Measurements from ENCODE around the gene DHX34. TPM values are rescaled to one million over a fixed set of nuclear protein-coding genes. Genes with fewer than 3 reads are reported as not detected.

The DHX34 gene, protein sequence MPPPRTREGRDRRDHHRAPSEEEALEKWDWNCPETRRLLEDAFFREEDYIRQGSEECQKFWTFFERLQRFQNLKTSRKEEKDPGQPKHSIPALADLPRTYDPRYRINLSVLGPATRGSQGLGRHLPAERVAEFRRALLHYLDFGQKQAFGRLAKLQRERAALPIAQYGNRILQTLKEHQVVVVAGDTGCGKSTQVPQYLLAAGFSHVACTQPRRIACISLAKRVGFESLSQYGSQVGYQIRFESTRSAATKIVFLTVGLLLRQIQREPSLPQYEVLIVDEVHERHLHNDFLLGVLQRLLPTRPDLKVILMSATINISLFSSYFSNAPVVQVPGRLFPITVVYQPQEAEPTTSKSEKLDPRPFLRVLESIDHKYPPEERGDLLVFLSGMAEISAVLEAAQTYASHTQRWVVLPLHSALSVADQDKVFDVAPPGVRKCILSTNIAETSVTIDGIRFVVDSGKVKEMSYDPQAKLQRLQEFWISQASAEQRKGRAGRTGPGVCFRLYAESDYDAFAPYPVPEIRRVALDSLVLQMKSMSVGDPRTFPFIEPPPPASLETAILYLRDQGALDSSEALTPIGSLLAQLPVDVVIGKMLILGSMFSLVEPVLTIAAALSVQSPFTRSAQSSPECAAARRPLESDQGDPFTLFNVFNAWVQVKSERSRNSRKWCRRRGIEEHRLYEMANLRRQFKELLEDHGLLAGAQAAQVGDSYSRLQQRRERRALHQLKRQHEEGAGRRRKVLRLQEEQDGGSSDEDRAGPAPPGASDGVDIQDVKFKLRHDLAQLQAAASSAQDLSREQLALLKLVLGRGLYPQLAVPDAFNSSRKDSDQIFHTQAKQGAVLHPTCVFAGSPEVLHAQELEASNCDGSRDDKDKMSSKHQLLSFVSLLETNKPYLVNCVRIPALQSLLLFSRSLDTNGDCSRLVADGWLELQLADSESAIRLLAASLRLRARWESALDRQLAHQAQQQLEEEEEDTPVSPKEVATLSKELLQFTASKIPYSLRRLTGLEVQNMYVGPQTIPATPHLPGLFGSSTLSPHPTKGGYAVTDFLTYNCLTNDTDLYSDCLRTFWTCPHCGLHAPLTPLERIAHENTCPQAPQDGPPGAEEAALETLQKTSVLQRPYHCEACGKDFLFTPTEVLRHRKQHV
- 22.8 to 35.5 TPM (median 34.0 TPM) in 5 replicates for total RNA-seq (2022; extraction: Qiagen RNA extraction; ENCODE audit: low read depth)

DNA sequence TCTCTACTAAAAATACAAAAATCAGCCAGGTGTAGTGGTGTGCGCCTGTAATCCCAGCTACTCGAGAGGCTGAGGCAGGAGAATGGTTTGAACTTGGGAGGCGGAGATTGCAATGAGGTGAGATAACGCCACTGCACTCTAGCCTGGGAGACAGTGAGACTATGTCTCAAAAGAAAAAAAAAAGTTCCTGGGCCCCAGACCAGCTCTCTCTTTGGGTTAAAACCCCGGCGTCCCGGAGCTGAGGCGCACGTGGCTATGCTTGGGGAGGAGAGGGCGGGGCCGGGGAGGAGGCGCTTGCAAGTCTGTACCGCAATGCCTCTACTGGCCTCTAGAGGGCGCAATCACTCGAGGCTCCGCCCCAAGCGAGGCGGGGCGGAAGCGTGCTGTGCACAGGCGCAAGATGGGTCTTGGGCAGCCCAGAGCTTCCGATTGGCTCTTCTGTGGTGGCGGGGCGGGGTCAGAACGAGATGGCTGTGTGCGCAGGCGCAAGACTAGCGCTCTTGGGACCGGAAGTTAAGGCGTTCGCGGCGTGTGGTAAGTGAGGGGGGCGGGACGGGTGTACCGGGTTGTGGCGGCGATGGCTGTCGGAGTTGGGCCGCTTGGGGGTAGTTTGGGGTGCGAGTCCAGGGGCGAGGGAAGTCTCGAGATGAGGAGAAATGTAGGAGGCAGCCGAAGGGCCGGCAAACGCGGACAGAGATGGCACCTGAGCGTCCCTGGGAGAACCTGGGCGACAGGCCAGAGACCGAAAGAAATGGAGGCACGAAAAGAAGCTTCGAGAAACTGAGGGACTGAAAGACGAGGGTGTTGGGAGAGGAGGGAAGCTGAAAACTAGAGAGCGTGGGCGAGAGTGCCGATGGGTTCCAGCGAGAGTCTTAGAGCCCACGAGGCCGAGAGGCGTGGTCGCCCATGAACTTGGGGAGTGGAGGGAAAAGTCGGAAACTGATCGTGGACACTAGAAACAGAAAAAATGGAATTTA lies at the start of gene DHX34:
TSS of gene DHX34 (plus strand) at position 497 of the 977 bp plus-strand sequence. CDS start 3,716 bp downstream, outside the sequence.

DNA sequence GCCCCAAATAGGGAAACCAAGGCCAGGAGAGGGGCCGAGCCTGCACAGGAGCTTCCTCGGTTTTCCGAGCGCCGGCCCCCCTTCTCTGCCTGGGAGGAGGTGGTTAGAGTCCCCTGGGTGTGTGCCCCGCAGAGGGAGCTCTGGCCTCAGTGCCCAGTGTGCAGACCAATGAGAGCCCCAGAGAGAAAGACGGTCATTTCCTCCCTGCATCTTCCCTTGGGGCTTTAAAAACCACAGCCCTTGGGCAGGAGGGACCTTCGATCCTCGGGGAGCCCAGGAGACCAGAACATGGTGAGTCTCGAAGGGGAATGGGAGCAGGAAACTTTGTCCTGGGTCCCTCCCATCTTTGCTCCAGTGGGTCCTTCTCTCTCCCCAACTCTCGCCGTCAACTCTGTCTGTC lies 39.5 kb upstream of the DHX34 start, which contains the start of gene C5AR1:
TSS of gene C5AR1 (plus strand) at position 254 of the 400 bp plus-strand sequence. CDS start at position 289, 35 bp downstream.

DNA sequence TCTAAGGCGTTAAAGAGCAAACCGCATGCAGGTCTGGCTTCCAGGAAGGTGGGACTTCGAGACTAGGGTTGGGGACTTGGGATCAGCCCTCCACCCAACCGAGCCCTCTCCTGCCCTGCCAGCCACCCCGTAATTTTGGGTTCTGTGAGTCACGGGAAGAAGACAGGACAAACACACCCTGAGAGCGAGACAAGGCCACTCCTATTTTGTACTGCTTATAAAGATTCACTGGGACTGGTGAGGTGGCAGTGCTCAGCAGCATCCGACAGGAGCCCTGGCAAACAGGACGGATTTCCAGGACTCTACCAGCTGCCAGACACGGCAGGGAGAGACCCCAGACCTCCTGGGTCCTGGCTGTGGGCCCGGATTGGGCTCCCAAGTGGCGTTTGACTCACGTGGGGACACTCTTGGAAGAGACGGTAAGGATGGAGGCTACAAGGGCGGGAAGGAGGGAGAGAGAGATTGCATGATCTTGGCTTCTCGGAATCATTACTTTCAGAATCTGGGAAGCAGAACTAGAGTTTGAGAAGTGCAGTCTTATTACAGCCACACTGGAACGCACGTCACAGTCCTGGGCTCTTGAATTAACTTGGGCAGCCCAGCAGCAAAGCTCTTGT lies 17.1 kb upstream of the DHX34 start, which contains the start of gene C5AR2:
TSS of gene C5AR2 (plus strand) at position 245 of the 617 bp plus-strand sequence. CDS start 8,625 bp downstream, outside the sequence.

DNA sequence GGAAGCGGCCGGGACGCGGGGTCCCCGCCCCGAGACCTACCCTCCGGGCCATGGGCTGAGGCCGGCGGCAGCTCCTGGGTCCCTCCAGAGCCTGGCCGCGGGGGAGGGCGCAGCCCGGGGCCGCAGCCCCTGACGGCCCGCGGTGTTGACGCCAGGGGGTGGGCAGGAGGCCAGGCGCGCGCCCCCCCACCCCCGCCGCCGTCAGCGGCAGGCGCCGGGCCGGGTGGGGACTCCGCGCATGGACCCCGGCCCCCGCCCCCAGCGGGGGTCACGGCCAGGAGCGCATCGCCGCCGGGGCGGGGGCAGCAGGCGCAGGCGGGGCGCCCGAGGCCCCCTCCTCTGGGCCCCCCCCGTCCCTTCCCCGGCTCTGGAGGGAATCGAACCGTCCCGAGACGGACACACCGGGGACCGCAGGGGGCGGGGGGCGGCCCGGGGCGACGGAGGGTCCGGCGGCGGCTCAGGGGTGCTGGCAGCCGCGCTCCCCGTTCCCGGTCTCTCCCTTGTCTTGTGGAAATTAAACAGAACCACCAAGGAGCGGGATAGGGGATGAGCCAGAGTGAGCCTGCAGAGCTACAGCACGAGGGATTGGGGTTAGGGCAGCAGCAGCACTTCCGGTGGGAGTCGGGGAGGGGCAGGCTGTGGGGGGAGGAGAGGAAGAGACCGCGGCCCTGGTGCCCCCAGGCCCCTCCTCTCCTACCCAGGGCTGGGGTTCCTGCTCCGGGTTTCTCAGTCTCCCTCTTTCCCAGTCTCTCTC lies 70.1 kb downstream of the DHX34 start, which contains the start of gene MEIS3:
TSS of gene MEIS3 (minus strand) at position 498 of the 754 bp plus-strand sequence. CDS start at position 52, 446 bp downstream.

Other genes with a start within 250 kb of the DHX34 start
- 16.2 to 21.2 TPM (median 19.8 TPM) in 5 replicates for gene ZC3H4, start 235.5 kb upstream of the DHX34 start, total RNA-seq (2022; extraction: Qiagen RNA extraction; ENCODE audit: low read depth)
- 207 to 239 TPM (median 213 TPM) in 5 replicates for gene SAE1, start 218.5 kb upstream of the DHX34 start, total RNA-seq (2022; extraction: Qiagen RNA extraction; ENCODE audit: low read depth)
- 19.6 to 36.3 TPM (median 29.0 TPM) in 5 replicates for gene BBC3, start 118.1 kb upstream of the DHX34 start, total RNA-seq (2022; extraction: Qiagen RNA extraction; ENCODE audit: low read depth)
- gene CCDC9, start 92.8 kb upstream of the DHX34 start, total RNA-seq (2022; extraction: Qiagen RNA extraction; ENCODE audit: low read depth): 23.5 to 25.4 TPM (median 24.0 TPM) in 5 replicates
- gene INAFM1, start 74.4 kb upstream of the DHX34 start, total RNA-seq (2022; extraction: Qiagen RNA extraction; ENCODE audit: low read depth): 3.9 to 11.7 TPM (median 10.7 TPM) in 5 replicates
- 0.91 to 2.3 TPM (median 1.9 TPM) in 5 replicates for gene C5AR1, start 39.5 kb upstream of the DHX34 start, total RNA-seq (2022; extraction: Qiagen RNA extraction; ENCODE audit: low read depth)
- gene C5AR2, start 17.1 kb upstream of the DHX34 start, total RNA-seq (2022; extraction: Qiagen RNA extraction; ENCODE audit: low read depth): 1.0 to 2.6 TPM (median 1.5 TPM) in 5 replicates
- 27.7 to 39.5 TPM (median 34.3 TPM) in 5 replicates for gene MEIS3, start 70.2 kb downstream of the DHX34 start, total RNA-seq (2022; extraction: Qiagen RNA extraction; ENCODE audit: low read depth)
- 0.26 to 0.44 TPM (median 0.35 TPM) in 5 replicates for gene SLC8A2, start 122.6 kb downstream of the DHX34 start, total RNA-seq (2022; extraction: Qiagen RNA extraction; ENCODE audit: low read depth)
- gene KPTN, start 134.9 kb downstream of the DHX34 start, total RNA-seq (2022; extraction: Qiagen RNA extraction; ENCODE audit: low read depth): 16.1 to 27.2 TPM (median 20.3 TPM) in 5 replicates
- gene NAPA, start 165.7 kb downstream of the DHX34 start, total RNA-seq (2022; extraction: Qiagen RNA extraction; ENCODE audit: low read depth): 79.9 to 112 TPM (median 91.8 TPM) in 5 replicates
- gene ZNF541, start 223.8 kb downstream of the DHX34 start, total RNA-seq (2022; extraction: Qiagen RNA extraction; ENCODE audit: low read depth): not detected in 5 replicates

Measured in A549 treated with RU486 at 1 μM for 4 hours (cell line).